ENCODE measurements around the gene LHFPL3. TPM values are rescaled to one million over a fixed set of nuclear protein-coding genes. Genes with fewer than 3 reads are reported as not detected.

The LHFPL3 gene
- polyA plus RNA-seq, 1 donor from 2014 or later, result 5.6 TPM

GRCh38 chr7:104838537-104839299, 510.3 kb downstream of the LHFPL3 start:
- no peak overlapping the region for H3K4me3 ChIP-seq (ENCODE audit: low read length)
- H3F3A ChIP-seq (ENCODE audit: insufficient read depth, low read length, poor library complexity, severe bottlenecking), result no peaks in the 10 kb centered on the region
- TF ChIP-seq MXI1 (conservative IDR thresholded peaks at IDR 0.05; ENCODE audit: poor library complexity, severe bottlenecking) (no peak), POLR2AphosphoS5 (IDR thresholded peaks at IDR 0.05) (no peak), SMC3 (conservative IDR thresholded peaks at IDR 0.05; ENCODE audit: poor library complexity) (no peak), RAD21 (conservative IDR thresholded peaks at IDR 0.05) (no peak), TAF1 (IDR thresholded peaks at IDR 0.05; ENCODE audit: low read depth) (no peak), EZH2 (IDR thresholded peaks at IDR 0.05; ENCODE audit: borderline replicate concordance, insufficient read depth, low read length, poor library complexity, severe bottlenecking) (no peak), EP300 (conservative IDR thresholded peaks at IDR 0.05; ENCODE audit: poor library complexity, severe bottlenecking) (no peak)
- TF ChIP-seq, protein P1, sequence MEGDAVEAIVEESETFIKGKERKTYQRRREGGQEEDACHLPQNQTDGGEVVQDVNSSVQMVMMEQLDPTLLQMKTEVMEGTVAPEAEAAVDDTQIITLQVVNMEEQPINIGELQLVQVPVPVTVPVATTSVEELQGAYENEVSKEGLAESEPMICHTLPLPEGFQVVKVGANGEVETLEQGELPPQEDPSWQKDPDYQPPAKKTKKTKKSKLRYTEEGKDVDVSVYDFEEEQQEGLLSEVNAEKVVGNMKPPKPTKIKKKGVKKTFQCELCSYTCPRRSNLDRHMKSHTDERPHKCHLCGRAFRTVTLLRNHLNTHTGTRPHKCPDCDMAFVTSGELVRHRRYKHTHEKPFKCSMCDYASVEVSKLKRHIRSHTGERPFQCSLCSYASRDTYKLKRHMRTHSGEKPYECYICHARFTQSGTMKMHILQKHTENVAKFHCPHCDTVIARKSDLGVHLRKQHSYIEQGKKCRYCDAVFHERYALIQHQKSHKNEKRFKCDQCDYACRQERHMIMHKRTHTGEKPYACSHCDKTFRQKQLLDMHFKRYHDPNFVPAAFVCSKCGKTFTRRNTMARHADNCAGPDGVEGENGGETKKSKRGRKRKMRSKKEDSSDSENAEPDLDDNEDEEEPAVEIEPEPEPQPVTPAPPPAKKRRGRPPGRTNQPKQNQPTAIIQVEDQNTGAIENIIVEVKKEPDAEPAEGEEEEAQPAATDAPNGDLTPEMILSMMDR (IDR thresholded peaks at IDR 0.05; ENCODE audit: poor library complexity, severe bottlenecking), result no peak
- TF ChIP-seq, protein P2, sequence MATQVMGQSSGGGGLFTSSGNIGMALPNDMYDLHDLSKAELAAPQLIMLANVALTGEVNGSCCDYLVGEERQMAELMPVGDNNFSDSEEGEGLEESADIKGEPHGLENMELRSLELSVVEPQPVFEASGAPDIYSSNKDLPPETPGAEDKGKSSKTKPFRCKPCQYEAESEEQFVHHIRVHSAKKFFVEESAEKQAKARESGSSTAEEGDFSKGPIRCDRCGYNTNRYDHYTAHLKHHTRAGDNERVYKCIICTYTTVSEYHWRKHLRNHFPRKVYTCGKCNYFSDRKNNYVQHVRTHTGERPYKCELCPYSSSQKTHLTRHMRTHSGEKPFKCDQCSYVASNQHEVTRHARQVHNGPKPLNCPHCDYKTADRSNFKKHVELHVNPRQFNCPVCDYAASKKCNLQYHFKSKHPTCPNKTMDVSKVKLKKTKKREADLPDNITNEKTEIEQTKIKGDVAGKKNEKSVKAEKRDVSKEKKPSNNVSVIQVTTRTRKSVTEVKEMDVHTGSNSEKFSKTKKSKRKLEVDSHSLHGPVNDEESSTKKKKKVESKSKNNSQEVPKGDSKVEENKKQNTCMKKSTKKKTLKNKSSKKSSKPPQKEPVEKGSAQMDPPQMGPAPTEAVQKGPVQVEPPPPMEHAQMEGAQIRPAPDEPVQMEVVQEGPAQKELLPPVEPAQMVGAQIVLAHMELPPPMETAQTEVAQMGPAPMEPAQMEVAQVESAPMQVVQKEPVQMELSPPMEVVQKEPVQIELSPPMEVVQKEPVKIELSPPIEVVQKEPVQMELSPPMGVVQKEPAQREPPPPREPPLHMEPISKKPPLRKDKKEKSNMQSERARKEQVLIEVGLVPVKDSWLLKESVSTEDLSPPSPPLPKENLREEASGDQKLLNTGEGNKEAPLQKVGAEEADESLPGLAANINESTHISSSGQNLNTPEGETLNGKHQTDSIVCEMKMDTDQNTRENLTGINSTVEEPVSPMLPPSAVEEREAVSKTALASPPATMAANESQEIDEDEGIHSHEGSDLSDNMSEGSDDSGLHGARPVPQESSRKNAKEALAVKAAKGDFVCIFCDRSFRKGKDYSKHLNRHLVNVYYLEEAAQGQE (IDR thresholded peaks at IDR 0.05; ENCODE audit: borderline replicate concordance), result no peak
- no peaks in the 10 kb centered on the region for H3K79me2 ChIP-seq (replicated peaks; ENCODE audit: insufficient read depth, low read length)
- no peaks in the 10 kb centered on the region for H3K9me3 ChIP-seq (ENCODE audit: low read length)
- H3K4me2 ChIP-seq (ENCODE audit: low read length), result no peak overlapping the region
- no peaks in the 10 kb centered on the region for H4K20me1 ChIP-seq (ENCODE audit: insufficient read depth)
- H3K9ac ChIP-seq (ENCODE audit: low read length), result no peak overlapping the region
- no peak overlapping the region for H2AFZ ChIP-seq (ENCODE audit: low read depth, low read length)
- no peak overlapping the region for H3K27ac ChIP-seq (ENCODE audit: low read length)
- H3K36me3 ChIP-seq (ENCODE audit: insufficient read depth, low read length), result no peaks in the 10 kb centered on the region
- H3K9me2 ChIP-seq (ENCODE audit: insufficient read depth, low read length), result no peaks in the 10 kb centered on the region
- H3K27me3 ChIP-seq (ENCODE audit: insufficient read depth, low read depth, low read length), result no peaks in the 10 kb centered on the region

GRCh38 chr7:104839842-104840241, 511.4 kb downstream of the LHFPL3 start:
- no peaks in the 10 kb centered on the region for H3F3A ChIP-seq (ENCODE audit: insufficient read depth, low read length, poor library complexity, severe bottlenecking)
- no peaks in the 10 kb centered on the region for H4K20me1 ChIP-seq (ENCODE audit: insufficient read depth)
- no peak overlapping the region for H3K9ac ChIP-seq (ENCODE audit: low read length)
- H3K9me3 ChIP-seq (ENCODE audit: low read length), result no peaks in the 10 kb centered on the region
- TF ChIP-seq MXI1 (conservative IDR thresholded peaks at IDR 0.05; ENCODE audit: poor library complexity, severe bottlenecking), result no peak
- TF ChIP-seq, protein P1 (IDR thresholded peaks at IDR 0.05; ENCODE audit: poor library complexity, severe bottlenecking), result no peak
- no peak for TF ChIP-seq POLR2AphosphoS5 (IDR thresholded peaks at IDR 0.05)
- TF ChIP-seq RAD21 (conservative IDR thresholded peaks at IDR 0.05), result no peak
- no peak for TF ChIP-seq EP300 (conservative IDR thresholded peaks at IDR 0.05; ENCODE audit: poor library complexity, severe bottlenecking)
- TF ChIP-seq EZH2 (IDR thresholded peaks at IDR 0.05; ENCODE audit: borderline replicate concordance, insufficient read depth, low read length, poor library complexity, severe bottlenecking), result no peak
- TF ChIP-seq, protein P2 (IDR thresholded peaks at IDR 0.05; ENCODE audit: borderline replicate concordance), result no peak
- no peak for TF ChIP-seq TAF1 (IDR thresholded peaks at IDR 0.05; ENCODE audit: low read depth)
- no peak for TF ChIP-seq SMC3 (conservative IDR thresholded peaks at IDR 0.05; ENCODE audit: poor library complexity)
- H3K79me2 ChIP-seq (replicated peaks; ENCODE audit: insufficient read depth, low read length), result no peaks in the 10 kb centered on the region
- no peaks in the 10 kb centered on the region for H3K36me3 ChIP-seq (ENCODE audit: insufficient read depth, low read length)
- no peak overlapping the region for H3K27ac ChIP-seq (ENCODE audit: low read length)
- no peak overlapping the region for H3K4me2 ChIP-seq (ENCODE audit: low read length)
- H2AFZ ChIP-seq (ENCODE audit: low read depth, low read length), result no peak overlapping the region
- no peaks in the 10 kb centered on the region for H3K9me2 ChIP-seq (ENCODE audit: insufficient read depth, low read length)
- no peaks in the 10 kb centered on the region for H3K27me3 ChIP-seq (ENCODE audit: insufficient read depth, low read depth, low read length)
- no peak overlapping the region for H3K4me3 ChIP-seq (ENCODE audit: low read length)
